ENCODE results near the gene EFCAB6.

EFCAB6 gene

GRCh38 chr22:43743929-43744643 lies 68.0 kb downstream of the EFCAB6 start:
- no peak for DNase-seq

GRCh38 chr22:43743131-43743530 lies 69.0 kb downstream of the EFCAB6 start:
- DNase-seq, result peak; percentile 8 to 45 (median 16)

GRCh38 chr22:43742154-43742950 lies 69.8 kb downstream of the EFCAB6 start:
- no peak for DNase-seq

- DNase-seq, result no peak
Measured at GRCh38 chr22:43740587-43741270, 71.4 kb downstream of the EFCAB6 start.

- DNase-seq, result no peak
Measured at GRCh38 chr22:43739851-43740379, 72.2 kb downstream of the EFCAB6 start.

GRCh38 chr22:43737150-43737828 lies 74.8 kb downstream of the EFCAB6 start:
- no peak for DNase-seq

- DNase-seq, result no peak
Measured at GRCh38 chr22:43736651-43737050, 75.5 kb downstream of the EFCAB6 start.

- no peak for DNase-seq
Measured at GRCh38 chr22:43734370-43735150, 77.5 kb downstream of the EFCAB6 start.

GRCh38 chr22:43733138-43733537 lies 79.0 kb downstream of the EFCAB6 start:
- DNase-seq, result no peak

GRCh38 chr22:43731988-43732387 lies 80.1 kb downstream of the EFCAB6 start:
- DNase-seq, result no peak

GRCh38 chr22:43726964-43727543 lies 85.1 kb downstream of the EFCAB6 start:
- no peak for DNase-seq

- DNase-seq, result no peak
Measured at GRCh38 chr22:43726322-43726721, 85.8 kb downstream of the EFCAB6 start.

GRCh38 chr22:43723816-43724215 lies 88.3 kb downstream of the EFCAB6 start:
- DNase-seq, result peak; percentile 4 to 61 (median 46)

- DNase-seq, result no peak
Measured at GRCh38 chr22:43722444-43722843, 89.7 kb downstream of the EFCAB6 start.

- DNase-seq, result peak in 3 of 4 experiments; percentile 7 to 77 (median 74)
Measured at GRCh38 chr22:43720716-43721115, 91.4 kb downstream of the EFCAB6 start.

GRCh38 chr22:43714104-43714503 lies 98.0 kb downstream of the EFCAB6 start:
- no peak for DNase-seq

GRCh38 chr22:43711681-43712080 lies 100.4 kb downstream of the EFCAB6 start:
- DNase-seq, result no peak

GRCh38 chr22:43707648-43708047 lies 104.5 kb downstream of the EFCAB6 start:
- no peak for DNase-seq

- DNase-seq, result no peak
Measured at GRCh38 chr22:43706571-43707328, 105.4 kb downstream of the EFCAB6 start.

- no peak for DNase-seq
Measured at GRCh38 chr22:43706151-43706550, 106.0 kb downstream of the EFCAB6 start.

GRCh38 chr22:43704051-43704450 lies 108.1 kb downstream of the EFCAB6 start:
- no peak for DNase-seq
